Astrocyte (in vitro differentiated cells and primary cell): ENCODE measurements around the gene PLCH1. TPM values are rescaled to one million over a fixed set of nuclear protein-coding genes. Genes with fewer than 3 reads are reported as not detected.

Experiments used
- DNase-seq: peaks from one replicate; pipeline ENCODE4 v3.0.0-alpha.2; 2010; ENCODE audit warnings: low read depth
- FAIRE-seq: peaks from 2 replicates; lab custom pipeline; 2011; peaks lifted over from hg19 to GRCh38; lab: Jason Lieb, UNC
- H2AFZ ChIP-seq: 2 replicates; pipeline ENCODE4 v1.6.0; 2012; ENCODE audit warnings: low read depth, low read length, inconsistent platforms
- H3K27ac ChIP-seq: 2 replicates; pipeline ENCODE4 v1.5.1; 2011; ENCODE audit warnings: low read depth, low read length, inconsistent platforms
- H3K27me3 ChIP-seq: 2 replicates; pipeline ENCODE4 v1.6.0; 2011; ENCODE audit warnings: low read length, inconsistent platforms; ENCODE audit not compliant: insufficient read depth
- H3K36me3 ChIP-seq: 2 replicates; pipeline ENCODE4 v1.5.1; 2011; ENCODE audit warnings: low read length, inconsistent platforms; ENCODE audit not compliant: insufficient read depth
- H3K4me1 ChIP-seq: 2 replicates; pipeline ENCODE4 v1.5.1; 2011; ENCODE audit warnings: low read length, inconsistent platforms; ENCODE audit not compliant: insufficient read depth
- H3K4me2 ChIP-seq: 2 replicates; pipeline ENCODE4 v1.6.0; 2012; ENCODE audit warnings: low read length, inconsistent platforms
- H3K4me3 ChIP-seq: 2 replicates; pipeline ENCODE4 v1.5.1; 2011; ENCODE audit warnings: low read depth, mild to moderate bottlenecking, low read length, inconsistent platforms; ENCODE audit not compliant: insufficient read depth
- H3K79me2 ChIP-seq: 2 replicates; pipeline ENCODE4 v1.6.0; 2012; ENCODE audit warnings: mild to moderate bottlenecking, low read length, inconsistent platforms; ENCODE audit not compliant: insufficient read depth
- H3K9ac ChIP-seq: 2 replicates; pipeline ENCODE4 v1.6.0; 2012; ENCODE audit warnings: mild to moderate bottlenecking, low read length, inconsistent platforms
- H3K9me3 ChIP-seq: 2 replicates; pipeline ENCODE4 v1.5.1; 2012; ENCODE audit warnings: low read depth, mild to moderate bottlenecking, low read length, inconsistent platforms; ENCODE audit not compliant: insufficient read depth
- H4K20me1 ChIP-seq: 2 replicates; pipeline ENCODE4 v1.6.0; 2012; ENCODE audit warnings: low read length, inconsistent platforms; ENCODE audit not compliant: insufficient read depth
- H3K27ac Mint-ChIP-seq: one replicate; pipeline ENCODE4 v1.8.0; 2021; ENCODE audit warnings: mild to moderate bottlenecking, mixed read lengths; ENCODE audit not compliant: unreplicated experiment
- H3K27me3 Mint-ChIP-seq: one replicate; pipeline ENCODE4 v1.8.0; 2021; ENCODE audit warnings: low read depth, mixed read lengths; ENCODE audit not compliant: unreplicated experiment
- H3K36me3 Mint-ChIP-seq: one replicate; pipeline ENCODE4 v1.8.0; 2021; ENCODE audit warnings: low read depth, mixed read lengths; ENCODE audit not compliant: unreplicated experiment
- H3K4me1 Mint-ChIP-seq: one replicate; pipeline ENCODE4 v1.8.0; 2021; ENCODE audit warnings: low read depth, mixed read lengths; ENCODE audit not compliant: unreplicated experiment
- H3K4me3 Mint-ChIP-seq: one replicate; pipeline ENCODE4 v1.8.0; 2021; ENCODE audit warnings: mild to moderate bottlenecking, moderate library complexity, mixed read lengths; ENCODE audit not compliant: unreplicated experiment
- H3K9me3 Mint-ChIP-seq: one replicate; pipeline ENCODE4 v1.8.0; 2021; ENCODE audit warnings: mild to moderate bottlenecking, mixed read lengths; ENCODE audit not compliant: unreplicated experiment
- EZH2 ChIP-seq: IDR thresholded peaks from 2 replicates; pipeline ENCODE4 v1.6.1; 2012; ENCODE audit warnings: mild to moderate bottlenecking, low read length, inconsistent platforms; ENCODE audit not compliant: insufficient read depth
- total RNA-seq: library from RNA; stranded (reverse); gene quantifications from 2 replicates; pipeline ENCODE4 v1.2.1, GENCODE V29; 2021
- TF ChIP-seq, protein P1 (sequence below): IDR thresholded peaks from 2 replicates; pipeline ENCODE4 v1.5.1; 2011; ENCODE audit warnings: low read depth, mild to moderate bottlenecking, inconsistent platforms, low read length, moderate library complexity; ENCODE audit not compliant: insufficient read depth

The PLCH1 gene
- total RNA-seq, 1 donor from 2014 or later = 1.2 TPM

DNA sequence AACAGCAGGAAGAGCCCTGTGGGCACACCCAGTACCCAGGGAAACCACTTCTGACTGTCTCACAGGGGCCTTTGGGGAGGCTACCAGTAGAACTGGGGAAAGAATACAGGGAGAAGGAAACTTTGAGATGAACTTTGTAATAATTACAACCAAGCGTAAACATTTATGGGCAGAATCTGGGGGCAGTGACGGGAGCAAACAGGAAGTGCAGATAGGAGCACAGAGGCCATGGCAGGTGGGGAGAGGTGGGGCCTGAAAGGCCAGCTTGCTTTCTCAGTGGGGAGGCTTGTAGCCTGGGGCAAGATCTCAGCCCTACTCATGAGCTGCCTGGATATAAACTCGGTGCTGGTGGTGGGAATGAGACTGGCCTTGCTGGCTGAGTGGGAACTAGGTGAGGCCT lies 209.8 kb downstream of the PLCH1 start:
- peaks cover 25% of the 10 kb centered on the region for H3K9me3 Mint-ChIP-seq
- Histone ChIP-seq H3K4me1 (no peaks in the 10 kb centered on the region), H3K27ac (no peak overlapping the region), H3K27me3 (no peaks in the 10 kb centered on the region), H4K20me1 (no peaks in the 10 kb centered on the region), H2AFZ (no peak overlapping the region), H3K36me3 (no peaks in the 10 kb centered on the region), H3K9me3 (peaks cover 3% of the 10 kb centered on the region), H3K9ac (no peak overlapping the region), H3K4me2 (no peak overlapping the region), H3K4me3 (no peak overlapping the region), H3K79me2 (no peaks in the 10 kb centered on the region)
- DNase-seq (no peak), FAIRE-seq (no peak)
- H3K4me1 Mint-ChIP-seq = peaks cover 1% of the 10 kb centered on the region
- no peak overlapping the region for H3K4me3 Mint-ChIP-seq
- H3K27ac Mint-ChIP-seq = no peak overlapping the region
- TF ChIP-seq EZH2 = no peak
- TF ChIP-seq, protein P1, sequence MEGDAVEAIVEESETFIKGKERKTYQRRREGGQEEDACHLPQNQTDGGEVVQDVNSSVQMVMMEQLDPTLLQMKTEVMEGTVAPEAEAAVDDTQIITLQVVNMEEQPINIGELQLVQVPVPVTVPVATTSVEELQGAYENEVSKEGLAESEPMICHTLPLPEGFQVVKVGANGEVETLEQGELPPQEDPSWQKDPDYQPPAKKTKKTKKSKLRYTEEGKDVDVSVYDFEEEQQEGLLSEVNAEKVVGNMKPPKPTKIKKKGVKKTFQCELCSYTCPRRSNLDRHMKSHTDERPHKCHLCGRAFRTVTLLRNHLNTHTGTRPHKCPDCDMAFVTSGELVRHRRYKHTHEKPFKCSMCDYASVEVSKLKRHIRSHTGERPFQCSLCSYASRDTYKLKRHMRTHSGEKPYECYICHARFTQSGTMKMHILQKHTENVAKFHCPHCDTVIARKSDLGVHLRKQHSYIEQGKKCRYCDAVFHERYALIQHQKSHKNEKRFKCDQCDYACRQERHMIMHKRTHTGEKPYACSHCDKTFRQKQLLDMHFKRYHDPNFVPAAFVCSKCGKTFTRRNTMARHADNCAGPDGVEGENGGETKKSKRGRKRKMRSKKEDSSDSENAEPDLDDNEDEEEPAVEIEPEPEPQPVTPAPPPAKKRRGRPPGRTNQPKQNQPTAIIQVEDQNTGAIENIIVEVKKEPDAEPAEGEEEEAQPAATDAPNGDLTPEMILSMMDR = no peak
- H3K27me3 Mint-ChIP-seq = no peaks in the 10 kb centered on the region
- H3K36me3 Mint-ChIP-seq = peaks cover 5% of the 10 kb centered on the region

DNA sequence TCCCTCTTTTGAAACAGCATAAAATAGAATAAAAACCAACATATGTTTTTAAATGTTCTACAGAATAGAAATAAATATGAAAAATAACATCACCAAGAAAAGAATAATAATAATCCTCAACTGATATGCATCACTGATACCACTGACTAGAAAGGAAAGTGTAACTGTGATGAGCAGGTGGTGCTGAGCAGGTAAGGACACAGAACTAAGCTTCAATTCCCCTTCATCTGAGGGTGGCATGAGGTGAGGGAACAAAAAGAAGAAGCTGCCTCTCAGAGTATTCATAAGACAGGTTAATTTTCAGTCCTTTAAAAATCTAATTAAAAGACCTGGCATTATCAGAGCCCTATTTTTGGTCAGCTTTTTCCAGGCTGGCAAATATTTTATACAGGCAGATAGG lies 216.3 kb downstream of the PLCH1 start:
- Histone ChIP-seq H3K4me2 (no peak overlapping the region), H3K27me3 (no peaks in the 10 kb centered on the region), H3K9ac (no peak overlapping the region), H3K79me2 (no peaks in the 10 kb centered on the region), H4K20me1 (no peaks in the 10 kb centered on the region), H3K9me3 (peaks cover 3% of the 10 kb centered on the region), H3K4me1 (no peaks in the 10 kb centered on the region), H3K36me3 (no peaks in the 10 kb centered on the region), H3K27ac (no peak overlapping the region), H3K4me3 (no peak overlapping the region), H2AFZ (no peak overlapping the region)
- no peak for FAIRE-seq
- no peaks in the 10 kb centered on the region for H3K27me3 Mint-ChIP-seq
- H3K4me1 Mint-ChIP-seq = peaks cover 1% of the 10 kb centered on the region
- H3K36me3 Mint-ChIP-seq = peaks cover 4% of the 10 kb centered on the region
- peaks cover 17% of the 10 kb centered on the region for H3K9me3 Mint-ChIP-seq
- no peak overlapping the region for H3K27ac Mint-ChIP-seq
- no peak for DNase-seq
- TF ChIP-seq, protein P1 = no peak
- TF ChIP-seq EZH2 = no peak
- H3K4me3 Mint-ChIP-seq = no peak overlapping the region

DNA sequence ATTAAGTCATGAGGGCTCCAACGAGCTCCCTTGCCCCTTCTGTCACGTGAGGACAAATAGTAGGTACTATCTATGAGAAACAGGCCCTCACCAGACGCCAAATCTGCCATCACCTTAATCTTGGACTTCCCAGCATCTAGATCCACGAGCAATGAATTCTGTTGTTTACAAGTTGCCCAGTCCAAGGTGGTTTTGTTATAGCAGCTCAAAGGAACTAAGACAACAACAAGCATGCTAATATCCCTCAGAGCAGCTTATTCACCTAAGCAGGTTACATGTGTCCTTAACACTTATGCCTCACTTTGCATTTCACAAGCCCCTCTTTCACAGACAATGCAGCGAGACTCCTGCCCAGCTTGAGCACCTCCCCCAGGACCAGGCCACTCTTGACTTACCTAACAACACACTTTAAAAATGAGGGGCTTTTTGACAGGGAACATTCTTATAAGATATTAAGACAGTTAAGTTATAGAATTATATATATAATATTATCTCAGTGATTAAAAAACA lies 219.5 kb downstream of the PLCH1 start:
- no peak overlapping the region for H3K9ac ChIP-seq
- Mint-ChIP-seq H3K27me3 (no peaks in the 10 kb centered on the region), H3K4me3 (no peak overlapping the region), H3K27ac (no peak overlapping the region), H3K4me1 (no peaks in the 10 kb centered on the region), H3K36me3 (peaks cover 2% of the 10 kb centered on the region), H3K9me3 (peaks cover 5% of the 10 kb centered on the region)
- no peak for DNase-seq
- no peak overlapping the region for H3K4me3 ChIP-seq
- no peaks in the 10 kb centered on the region for H3K4me1 ChIP-seq
- TF ChIP-seq EZH2 = no peak
- TF ChIP-seq, protein P1 = no peak
- no peak overlapping the region for H3K27ac ChIP-seq
- no peaks in the 10 kb centered on the region for H3K36me3 ChIP-seq
- no peaks in the 10 kb centered on the region for H3K79me2 ChIP-seq
- no peak overlapping the region for H2AFZ ChIP-seq
- no peaks in the 10 kb centered on the region for H4K20me1 ChIP-seq
- no peaks in the 10 kb centered on the region for H3K27me3 ChIP-seq
- no peak for FAIRE-seq
- H3K9me3 ChIP-seq = no peaks in the 10 kb centered on the region
- no peak overlapping the region for H3K4me2 ChIP-seq
